ENCODE measurements around the gene SLC38A9.

Gene SLC38A9

GRCh38 chr5:55634866-55635265, 77.3 kb downstream of the SLC38A9 start:
- Histone ChIP-seq H3K9ac (ENCODE audit: insufficient read length, low read depth) (no peak overlapping the region), H3K27me3 (ENCODE audit: insufficient read depth, insufficient read length) (no peaks in the 10 kb centered on the region), H3K36me3 (ENCODE audit: insufficient read depth, insufficient read length, low read length) (no peaks in the 10 kb centered on the region), H3K4me3 (ENCODE audit: insufficient read length, low read depth) (no peak overlapping the region), H3K9me3 (ENCODE audit: insufficient read depth, low read length) (no peaks in the 10 kb centered on the region), H3K4me1 (ENCODE audit: insufficient read depth, insufficient read length) (no peaks in the 10 kb centered on the region)
- no peak for DNase-seq (ENCODE audit: low read depth, low spot score)
- no peak for TF ChIP-seq ZNF274 (IDR thresholded peaks at IDR 0.05; ENCODE audit: low read depth, low read length)
- TF ChIP-seq YY1 (IDR thresholded peaks at IDR 0.05; ENCODE audit: insufficient read depth, insufficient read length): no peak
- TF ChIP-seq SUZ12 (IDR thresholded peaks at IDR 0.05; ENCODE audit: extremely low read depth, insufficient read depth, insufficient read length): no peak

- TF ChIP-seq YY1 (IDR thresholded peaks at IDR 0.05; ENCODE audit: insufficient read depth, insufficient read length) (no peak), ZNF274 (IDR thresholded peaks at IDR 0.05; ENCODE audit: low read depth, low read length) (no peak), SUZ12 (IDR thresholded peaks at IDR 0.05; ENCODE audit: extremely low read depth, insufficient read depth, insufficient read length) (no peak)
- Histone ChIP-seq H3K4me1 (ENCODE audit: insufficient read depth, insufficient read length) (no peaks in the 10 kb centered on the region), H3K36me3 (ENCODE audit: insufficient read depth, insufficient read length, low read length) (no peaks in the 10 kb centered on the region), H3K27me3 (ENCODE audit: insufficient read depth, insufficient read length) (no peaks in the 10 kb centered on the region), H3K9ac (ENCODE audit: insufficient read length, low read depth) (no peak overlapping the region), H3K4me3 (ENCODE audit: insufficient read length, low read depth) (no peak overlapping the region), H3K9me3 (ENCODE audit: insufficient read depth, low read length) (no peaks in the 10 kb centered on the region)
- no peak for DNase-seq (ENCODE audit: low read depth, low spot score)
Measured at GRCh38 chr5:55634209-55634805, 77.8 kb downstream of the SLC38A9 start.

GRCh38 chr5:55633574-55634208, 78.4 kb downstream of the SLC38A9 start:
- no peaks in the 10 kb centered on the region for H3K4me1 ChIP-seq (ENCODE audit: insufficient read depth, insufficient read length)
- TF ChIP-seq SUZ12 (IDR thresholded peaks at IDR 0.05; ENCODE audit: extremely low read depth, insufficient read depth, insufficient read length): no peak
- TF ChIP-seq YY1 (IDR thresholded peaks at IDR 0.05; ENCODE audit: insufficient read depth, insufficient read length): no peak
- TF ChIP-seq ZNF274 (IDR thresholded peaks at IDR 0.05; ENCODE audit: low read depth, low read length): no peak
- DNase-seq (ENCODE audit: low read depth, low spot score): no peak

GRCh38 chr5:55629815-55630214, 82.3 kb downstream of the SLC38A9 start:
- Histone ChIP-seq H3K9me3 (ENCODE audit: insufficient read depth, low read length) (no peaks in the 10 kb centered on the region), H3K4me1 (ENCODE audit: insufficient read depth, insufficient read length) (no peaks in the 10 kb centered on the region), H3K4me3 (ENCODE audit: insufficient read length, low read depth) (no peak overlapping the region), H3K36me3 (ENCODE audit: insufficient read depth, insufficient read length, low read length) (no peaks in the 10 kb centered on the region), H3K27me3 (ENCODE audit: insufficient read depth, insufficient read length) (no peaks in the 10 kb centered on the region), H3K9ac (ENCODE audit: insufficient read length, low read depth) (no peak overlapping the region)
- no peak for DNase-seq (ENCODE audit: low read depth, low spot score)
- TF ChIP-seq YY1 (IDR thresholded peaks at IDR 0.05; ENCODE audit: insufficient read depth, insufficient read length) (no peak), ZNF274 (IDR thresholded peaks at IDR 0.05; ENCODE audit: low read depth, low read length) (no peak), SUZ12 (IDR thresholded peaks at IDR 0.05; ENCODE audit: extremely low read depth, insufficient read depth, insufficient read length) (no peak)

More at GRCh38 chr5:55633574-55634208, 78.4 kb downstream of the SLC38A9 start:
- Histone ChIP-seq H3K9me3 (ENCODE audit: insufficient read depth, low read length) (no peaks in the 10 kb centered on the region), H3K4me3 (ENCODE audit: insufficient read length, low read depth) (no peak overlapping the region), H3K27me3 (ENCODE audit: insufficient read depth, insufficient read length) (no peaks in the 10 kb centered on the region), H3K9ac (ENCODE audit: insufficient read length, low read depth) (no peak overlapping the region), H3K36me3 (ENCODE audit: insufficient read depth, insufficient read length, low read length) (no peaks in the 10 kb centered on the region)

- no peak overlapping the region for H3K4me3 ChIP-seq (ENCODE audit: insufficient read length, low read depth)
- no peak for DNase-seq (ENCODE audit: low read depth, low spot score)
- no peaks in the 10 kb centered on the region for H3K27me3 ChIP-seq (ENCODE audit: insufficient read depth, insufficient read length)
- no peaks in the 10 kb centered on the region for H3K36me3 ChIP-seq (ENCODE audit: insufficient read depth, insufficient read length, low read length)
- no peaks in the 10 kb centered on the region for H3K9me3 ChIP-seq (ENCODE audit: insufficient read depth, low read length)
- H3K4me1 ChIP-seq (ENCODE audit: insufficient read depth, insufficient read length): no peaks in the 10 kb centered on the region
- TF ChIP-seq SUZ12 (IDR thresholded peaks at IDR 0.05; ENCODE audit: extremely low read depth, insufficient read depth, insufficient read length): no peak
- no peak for TF ChIP-seq ZNF274 (IDR thresholded peaks at IDR 0.05; ENCODE audit: low read depth, low read length)
- no peak for TF ChIP-seq YY1 (IDR thresholded peaks at IDR 0.05; ENCODE audit: insufficient read depth, insufficient read length)
- no peak overlapping the region for H3K9ac ChIP-seq (ENCODE audit: insufficient read length, low read depth)
Measured at GRCh38 chr5:55626790-55627189, 85.3 kb downstream of the SLC38A9 start.

- H3K4me1 ChIP-seq (ENCODE audit: insufficient read depth, insufficient read length): no peaks in the 10 kb centered on the region
- H3K9ac ChIP-seq (ENCODE audit: insufficient read length, low read depth): no peak overlapping the region
- no peak for DNase-seq (ENCODE audit: low read depth, low spot score)
- no peaks in the 10 kb centered on the region for H3K36me3 ChIP-seq (ENCODE audit: insufficient read depth, insufficient read length, low read length)
- TF ChIP-seq SUZ12 (IDR thresholded peaks at IDR 0.05; ENCODE audit: extremely low read depth, insufficient read depth, insufficient read length) (no peak), YY1 (IDR thresholded peaks at IDR 0.05; ENCODE audit: insufficient read depth, insufficient read length) (no peak), ZNF274 (IDR thresholded peaks at IDR 0.05; ENCODE audit: low read depth, low read length) (no peak)
- no peak overlapping the region for H3K4me3 ChIP-seq (ENCODE audit: insufficient read length, low read depth)
- H3K9me3 ChIP-seq (ENCODE audit: insufficient read depth, low read length): no peaks in the 10 kb centered on the region
- no peaks in the 10 kb centered on the region for H3K27me3 ChIP-seq (ENCODE audit: insufficient read depth, insufficient read length)
Measured at GRCh38 chr5:55625913-55626312, 86.2 kb downstream of the SLC38A9 start.

GRCh38 chr5:55625589-55625909, 86.6 kb downstream of the SLC38A9 start:
- TF ChIP-seq ZNF274 (IDR thresholded peaks at IDR 0.05; ENCODE audit: low read depth, low read length) (no peak), YY1 (IDR thresholded peaks at IDR 0.05; ENCODE audit: insufficient read depth, insufficient read length) (no peak), SUZ12 (IDR thresholded peaks at IDR 0.05; ENCODE audit: extremely low read depth, insufficient read depth, insufficient read length) (no peak)
- H3K36me3 ChIP-seq (ENCODE audit: insufficient read depth, insufficient read length, low read length): no peaks in the 10 kb centered on the region
- H3K27me3 ChIP-seq (ENCODE audit: insufficient read depth, insufficient read length): no peaks in the 10 kb centered on the region
- H3K4me3 ChIP-seq (ENCODE audit: insufficient read length, low read depth): no peak overlapping the region
- no peak for DNase-seq (ENCODE audit: low read depth, low spot score)
- H3K4me1 ChIP-seq (ENCODE audit: insufficient read depth, insufficient read length): no peaks in the 10 kb centered on the region
- H3K9me3 ChIP-seq (ENCODE audit: insufficient read depth, low read length): no peaks in the 10 kb centered on the region
- H3K9ac ChIP-seq (ENCODE audit: insufficient read length, low read depth): no peak overlapping the region

All from NT2/D1 (cell line).